Vagina (tissue), 2 donors: ENCODE data around the gene LPA. TPM values are rescaled to one million over a fixed set of nuclear protein-coding genes. Genes with fewer than 3 reads are reported as not detected.
"Not testable (repeated sequence)": the region's sequence is repeated elsewhere in the genome, so short reads cannot be mapped to it uniquely, and the experiment has no call there.

ENCODE experiments used
- DNase-seq, 2 donors: peaks; one replicate each; pipeline ENCODE4 v3.0.0-alpha.2; 2017; ENCODE audit errors: extremely low spot score in 2 of 2
- H3K27ac ChIP-seq: fragments of 200-600 bp; sonication (generic); one replicate; pipeline ENCODE4 v1.5.1; 2019
- H3K27me3 ChIP-seq: fragments of 200-600 bp; sonication (generic); one replicate; pipeline ENCODE4 v1.5.1; 2019
- H3K36me3 ChIP-seq, 2 donors: fragments of 200-600 bp; sonication (generic); one replicate each; pipeline ENCODE4 v1.5.1; 2017 to 2019
- H3K4me1 ChIP-seq: fragments of 200-600 bp; sonication (generic); one replicate; pipeline ENCODE4 v1.5.1; 2019
- H3K4me3 ChIP-seq, 2 donors: fragments of 200-600 bp; sonication (generic); 1 replicate in 1 of 2; 2 replicates in 1 of 2; pipeline ENCODE4 v1.5.1; 2016 to 2019
- H3K9me3 ChIP-seq: fragments of 200-600 bp; sonication (generic); one replicate; pipeline ENCODE4 v1.5.1; 2019
- CTCF ChIP-seq, 3 experiments: fragments of 450-650 bp in 2 of 3; fragments of 200-600 bp in 1 of 3; sonication (generic) in 1 of 3; IDR thresholded peaks; one replicate each; pipeline ENCODE4 v1.5.1; 2017 to 2019; ENCODE audit warnings: antibody characterized with exemption in 3 of 3, mild to moderate bottlenecking in 2 of 3, moderate library complexity in 2 of 3
- POLR2A ChIP-seq, 2 donors: fragments of 450-650 bp; IDR thresholded peaks; one replicate each; pipeline ENCODE4 v1.6.1; 2017; ENCODE audit warnings: antibody characterized with exemption in 2 of 2, mild to moderate bottlenecking in 2 of 2, moderate library complexity in 2 of 2
- POLR2AphosphoS5 ChIP-seq, 2 donors: sonication (generic); formaldehyde crosslinking; IDR thresholded peaks; one replicate each; pipeline ENCODE4 v1.9.0; 2017; ENCODE audit warnings: antibody characterized with exemption in 2 of 2, mild to moderate bottlenecking in 2 of 2, low read depth in 1 of 2; ENCODE audit not compliant: insufficient read depth in 1 of 2
- intact Hi-C: fragments of 100-400 bp; cut with DNase I; formaldehyde crosslinking; loops from one replicate; pipeline ENCODE4 v1.15.1; 2023
- total RNA-seq: library from RNA; depleted of rRNA; stranded (reverse); fragments of >200 nt; gene quantifications from one replicate; pipeline ENCODE4 v1.2.3, GENCODE V29; 2016

LPA gene
- total RNA-seq, 1 donor from 2014 or later, result 0.49 TPM

- no peaks in the 10 kb centered on the region for H3K27me3 ChIP-seq
- intact Hi-C loops, result no loop called here
These were observed 77.7 kb downstream of the LPA start for GRCh38 chr6:160586374-160586773.

GRCh38 chr6:160583794-160584193, 80.3 kb downstream of the LPA start:
- Histone ChIP-seq H3K4me3 (no peak overlapping the region), H3K4me1 (no peaks in the 10 kb centered on the region), H3K27ac (no peak overlapping the region), H3K9me3 (no peaks in the 10 kb centered on the region), H3K27me3 (no peaks in the 10 kb centered on the region), H3K36me3 (no peaks in the 10 kb centered on the region)
- TF ChIP-seq POLR2AphosphoS5 (IDR thresholded peaks at IDR 0.05; ENCODE audit: insufficient read depth in 1 of 2, low read depth in 1 of 2) (no peak), POLR2A (IDR thresholded peaks at IDR 0.05) (no peak), CTCF (IDR thresholded peaks at IDR 0.05) (no peak)
- no peak for DNase-seq
- intact Hi-C loops, result no loop called here

More at GRCh38 chr6:160586374-160586773, 77.7 kb downstream of the LPA start:
- H3K4me1 ChIP-seq, result no peaks in the 10 kb centered on the region
- H3K27ac ChIP-seq, result no peak overlapping the region
- no peaks in the 10 kb centered on the region for H3K36me3 ChIP-seq
- H3K4me3 ChIP-seq, result no peak overlapping the region
- no peaks in the 10 kb centered on the region for H3K9me3 ChIP-seq
- DNase-seq, result no peak
- no peak for TF ChIP-seq POLR2AphosphoS5 (IDR thresholded peaks at IDR 0.05; ENCODE audit: insufficient read depth in 1 of 2, low read depth in 1 of 2)
- TF ChIP-seq POLR2A (IDR thresholded peaks at IDR 0.05), result no peak
- TF ChIP-seq CTCF (IDR thresholded peaks at IDR 0.05), result no peak

GRCh38 chr6:160581406-160581805, 82.7 kb downstream of the LPA start:
- Histone ChIP-seq H3K27me3 (no peaks in the 10 kb centered on the region), H3K27ac (no peak overlapping the region), H3K36me3 (no peaks in the 10 kb centered on the region), H3K9me3 (no peaks in the 10 kb centered on the region), H3K4me1 (no peaks in the 10 kb centered on the region), H3K4me3 (no peak overlapping the region)
- DNase-seq, result no peak
- intact Hi-C loops, result no loop called here
- TF ChIP-seq CTCF (IDR thresholded peaks at IDR 0.05) (no peak), POLR2AphosphoS5 (IDR thresholded peaks at IDR 0.05; ENCODE audit: insufficient read depth in 1 of 2, low read depth in 1 of 2) (no peak), POLR2A (IDR thresholded peaks at IDR 0.05) (no peak)

- H3K36me3 ChIP-seq, H3K4me3 ChIP-seq, intact Hi-C loops, DNase-seq, H3K4me1 ChIP-seq, H3K27ac ChIP-seq, H3K9me3 ChIP-seq, H3K27me3 ChIP-seq: not testable (repeated sequence)
These were observed 85.6 kb downstream of the LPA start for GRCh38 chr6:160578515-160578914.

- TF ChIP-seq CTCF (IDR thresholded peaks at IDR 0.05) (no peak), POLR2AphosphoS5 (IDR thresholded peaks at IDR 0.05; ENCODE audit: insufficient read depth in 1 of 2, low read depth in 1 of 2) (no peak), POLR2A (IDR thresholded peaks at IDR 0.05) (no peak)
- H3K27ac ChIP-seq, result no peak overlapping the region
- no peaks in the 10 kb centered on the region for H3K36me3 ChIP-seq
- H3K4me1 ChIP-seq, result no peaks in the 10 kb centered on the region
- no peak for DNase-seq
- no peaks in the 10 kb centered on the region for H3K9me3 ChIP-seq
- H3K4me3 ChIP-seq, result no peak overlapping the region
- H3K27me3 ChIP-seq, result no peaks in the 10 kb centered on the region
- intact Hi-C loops, result no loop called here
These were observed 90.1 kb downstream of the LPA start for GRCh38 chr6:160573943-160574342.

GRCh38 chr6:160571201-160571600, 92.9 kb downstream of the LPA start:
- H3K27ac ChIP-seq, H3K4me3 ChIP-seq, H3K27me3 ChIP-seq, H3K9me3 ChIP-seq, H3K36me3 ChIP-seq, H3K4me1 ChIP-seq, DNase-seq, intact Hi-C loops: not testable (repeated sequence)
